ENCODE measurements around the gene PERP. TPM values are rescaled to one million over a fixed set of nuclear protein-coding genes. Genes with fewer than 3 reads are reported as not detected.

The PERP gene
- total and polyA plus RNA-seq, 2 donors (not counting 1 experiment from before 2014, with no cell fraction given), result 39.3 to 85.4 TPM

DNA sequence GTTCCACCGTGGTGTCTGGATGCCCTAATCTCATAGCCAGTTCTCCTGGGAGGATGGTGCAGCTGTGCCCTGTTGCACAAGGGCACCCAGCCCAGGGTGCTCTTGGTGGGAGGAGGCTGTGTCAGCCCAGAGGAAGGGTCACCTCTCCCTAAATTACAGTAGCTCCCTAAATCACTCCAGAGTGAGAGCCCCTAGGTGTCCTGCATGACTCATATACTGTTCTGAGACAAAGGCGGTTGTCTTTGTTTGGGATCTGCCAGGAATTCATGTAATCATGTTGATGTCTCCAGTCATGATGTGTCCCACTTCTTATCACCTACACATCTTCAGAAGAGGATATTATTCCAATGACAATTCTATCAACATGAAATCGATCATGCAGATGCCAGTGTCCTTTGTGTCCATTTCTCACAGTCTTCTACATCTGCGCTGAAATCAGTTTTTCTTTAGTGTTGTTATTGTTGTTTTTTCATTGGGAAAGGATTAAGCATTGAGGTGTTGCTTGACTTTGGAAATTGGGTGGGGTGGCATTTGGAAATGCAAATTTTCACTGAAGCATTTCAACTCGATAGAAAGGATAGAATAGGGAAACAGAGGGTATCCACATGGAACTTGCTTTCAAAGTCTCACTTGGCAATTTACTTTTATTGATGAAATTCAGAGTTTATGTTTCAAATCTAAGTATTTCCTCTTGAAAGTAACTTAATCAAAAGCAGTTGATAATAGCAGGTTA is 19.5 kb downstream of the PERP start:
- no peak overlapping the region for H3K9ac ChIP-seq (ENCODE audit: insufficient read depth, low read length)
- no peak overlapping the region for H2AFZ ChIP-seq (ENCODE audit: low read length)
- peaks cover 8% of the 10 kb centered on the region for H3K4me1 ChIP-seq (ENCODE audit: control insufficient read depth, extremely low read depth, insufficient read depth, low read length)
- no peaks in the 10 kb centered on the region for H3K9me3 ChIP-seq (ENCODE audit: control insufficient read depth, insufficient read depth, low read depth, low read length)
- DNase-seq (ENCODE audit: low read depth in 2 of 2), result peak in 1 of 2 donors; percentile 37
- H3K27ac ChIP-seq (ENCODE audit: insufficient read depth, low read length), result no peak overlapping the region
- H4K20me1 ChIP-seq (ENCODE audit: control insufficient read depth, extremely low read depth, insufficient read depth, low read length), result no peaks in the 10 kb centered on the region
- H3K4me2 ChIP-seq (ENCODE audit: extremely low read depth, insufficient read depth, low read length), result no peak overlapping the region
- TF ChIP-seq, protein P1, sequence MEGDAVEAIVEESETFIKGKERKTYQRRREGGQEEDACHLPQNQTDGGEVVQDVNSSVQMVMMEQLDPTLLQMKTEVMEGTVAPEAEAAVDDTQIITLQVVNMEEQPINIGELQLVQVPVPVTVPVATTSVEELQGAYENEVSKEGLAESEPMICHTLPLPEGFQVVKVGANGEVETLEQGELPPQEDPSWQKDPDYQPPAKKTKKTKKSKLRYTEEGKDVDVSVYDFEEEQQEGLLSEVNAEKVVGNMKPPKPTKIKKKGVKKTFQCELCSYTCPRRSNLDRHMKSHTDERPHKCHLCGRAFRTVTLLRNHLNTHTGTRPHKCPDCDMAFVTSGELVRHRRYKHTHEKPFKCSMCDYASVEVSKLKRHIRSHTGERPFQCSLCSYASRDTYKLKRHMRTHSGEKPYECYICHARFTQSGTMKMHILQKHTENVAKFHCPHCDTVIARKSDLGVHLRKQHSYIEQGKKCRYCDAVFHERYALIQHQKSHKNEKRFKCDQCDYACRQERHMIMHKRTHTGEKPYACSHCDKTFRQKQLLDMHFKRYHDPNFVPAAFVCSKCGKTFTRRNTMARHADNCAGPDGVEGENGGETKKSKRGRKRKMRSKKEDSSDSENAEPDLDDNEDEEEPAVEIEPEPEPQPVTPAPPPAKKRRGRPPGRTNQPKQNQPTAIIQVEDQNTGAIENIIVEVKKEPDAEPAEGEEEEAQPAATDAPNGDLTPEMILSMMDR (conservative IDR thresholded peaks at IDR 0.05 in 1 of 2, IDR thresholded peaks at IDR 0.05 in 1 of 2; ENCODE audit: low read depth in 1 of 2, low read length in 2 of 2), result no peak
- TF ChIP-seq EZH2 (IDR thresholded peaks at IDR 0.05; ENCODE audit: low read length, missing control alignments), result no peak
- no peaks in the 10 kb centered on the region for H3K27me3 ChIP-seq (ENCODE audit: control insufficient read depth, insufficient read depth, low read length)
- H3K4me3 ChIP-seq (replicated peaks in 1 of 4; ENCODE audit: control extremely low read depth in 1 of 4, insufficient read depth in 1 of 4, low read depth in 3 of 4, low read length in 4 of 4), result no peak overlapping the region
- peaks cover 1% of the 10 kb centered on the region for H3K36me3 ChIP-seq (ENCODE audit: control insufficient read depth, insufficient read depth, low read length)
- no peaks in the 10 kb centered on the region for H3K79me2 ChIP-seq (ENCODE audit: control insufficient read depth, insufficient read depth, low read length)

DNA sequence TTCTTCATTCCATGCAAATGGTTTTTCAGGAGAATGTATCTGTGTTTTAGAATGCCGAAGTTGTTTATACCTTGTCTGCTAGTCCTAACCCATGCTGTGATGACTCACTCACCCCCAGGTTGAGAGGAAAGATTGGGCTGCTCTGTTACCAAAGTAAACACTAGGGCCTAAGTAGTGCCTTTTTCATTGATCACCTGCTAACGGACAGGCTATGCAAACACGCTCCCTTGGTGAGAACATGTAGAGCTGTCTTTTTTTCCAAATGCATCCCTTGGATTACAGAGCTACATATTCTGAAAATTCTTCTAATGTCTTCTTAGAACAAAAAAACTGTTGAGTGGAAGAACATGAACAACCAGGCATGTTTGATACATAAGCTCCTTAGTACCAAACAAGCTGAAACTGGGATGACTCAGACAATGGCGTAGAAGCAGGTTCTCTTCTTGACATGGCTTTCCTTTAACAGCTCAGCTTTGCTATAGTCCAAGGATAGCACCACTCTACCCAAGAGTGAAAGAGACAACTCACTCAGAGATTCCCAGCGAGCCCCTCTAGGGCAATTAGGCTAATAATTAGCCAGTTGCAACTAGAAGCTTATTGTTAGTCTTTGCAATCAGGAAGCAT is 20.5 kb downstream of the PERP start:
- Histone ChIP-seq H3K9me3 (ENCODE audit: control insufficient read depth, insufficient read depth, low read depth, low read length) (no peaks in the 10 kb centered on the region), H3K9ac (ENCODE audit: insufficient read depth, low read length) (no peak overlapping the region), H4K20me1 (ENCODE audit: control insufficient read depth, extremely low read depth, insufficient read depth, low read length) (no peaks in the 10 kb centered on the region), H2AFZ (ENCODE audit: low read length) (no peak overlapping the region), H3K27ac (ENCODE audit: insufficient read depth, low read length) (no peak overlapping the region), H3K4me1 (ENCODE audit: control insufficient read depth, extremely low read depth, insufficient read depth, low read length) (peaks cover 8% of the 10 kb centered on the region), H3K79me2 (ENCODE audit: control insufficient read depth, insufficient read depth, low read length) (no peaks in the 10 kb centered on the region), H3K4me2 (ENCODE audit: extremely low read depth, insufficient read depth, low read length) (no peak overlapping the region), H3K27me3 (ENCODE audit: control insufficient read depth, insufficient read depth, low read length) (no peaks in the 10 kb centered on the region), H3K4me3 (replicated peaks in 1 of 4; ENCODE audit: control extremely low read depth in 1 of 4, insufficient read depth in 1 of 4, low read depth in 3 of 4, low read length in 4 of 4) (no peak overlapping the region), H3K36me3 (ENCODE audit: control insufficient read depth, insufficient read depth, low read length) (no peaks in the 10 kb centered on the region)
- no peak for TF ChIP-seq EZH2 (IDR thresholded peaks at IDR 0.05; ENCODE audit: low read length, missing control alignments)
- TF ChIP-seq, protein P1 (conservative IDR thresholded peaks at IDR 0.05 in 1 of 2, IDR thresholded peaks at IDR 0.05 in 1 of 2; ENCODE audit: low read depth in 1 of 2, low read length in 2 of 2), result no peak
- peak; percentile 32 to 74 for DNase-seq (ENCODE audit: low read depth in 2 of 2)

DNA sequence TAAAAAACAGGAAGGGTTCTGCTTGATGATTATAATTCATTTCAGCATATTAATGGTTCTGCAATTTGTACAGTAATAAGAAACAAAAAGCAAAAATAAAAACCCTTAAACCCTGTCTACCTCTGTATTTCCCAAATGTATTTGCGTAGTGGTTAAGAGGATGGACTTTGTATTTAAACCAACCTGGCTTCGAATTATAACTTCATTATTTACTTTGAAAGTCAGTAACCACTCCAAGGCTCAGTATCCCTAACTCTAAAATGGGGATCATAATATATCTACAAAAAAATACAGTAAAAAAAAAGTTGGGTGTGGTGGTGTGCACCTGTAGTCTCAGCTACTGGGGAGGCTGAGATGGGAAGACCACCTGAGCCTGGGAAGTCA is 21.4 kb downstream of the PERP start:
- H3K9me3 ChIP-seq (ENCODE audit: control insufficient read depth, insufficient read depth, low read depth, low read length), result no peaks in the 10 kb centered on the region
- no peak overlapping the region for H3K4me3 ChIP-seq (replicated peaks in 1 of 4; ENCODE audit: control extremely low read depth in 1 of 4, insufficient read depth in 1 of 4, low read depth in 3 of 4, low read length in 4 of 4)
- no peaks in the 10 kb centered on the region for H4K20me1 ChIP-seq (ENCODE audit: control insufficient read depth, extremely low read depth, insufficient read depth, low read length)
- no peak overlapping the region for H2AFZ ChIP-seq (ENCODE audit: low read length)
- H3K36me3 ChIP-seq (ENCODE audit: control insufficient read depth, insufficient read depth, low read length), result no peaks in the 10 kb centered on the region
- no peak overlapping the region for H3K27ac ChIP-seq (ENCODE audit: insufficient read depth, low read length)
- no peak for TF ChIP-seq EZH2 (IDR thresholded peaks at IDR 0.05; ENCODE audit: low read length, missing control alignments)
- TF ChIP-seq, protein P1 (conservative IDR thresholded peaks at IDR 0.05 in 1 of 2, IDR thresholded peaks at IDR 0.05 in 1 of 2; ENCODE audit: low read depth in 1 of 2, low read length in 2 of 2), result no peak
- H3K9ac ChIP-seq (ENCODE audit: insufficient read depth, low read length), result no peak overlapping the region
- no peaks in the 10 kb centered on the region for H3K27me3 ChIP-seq (ENCODE audit: control insufficient read depth, insufficient read depth, low read length)
- peaks cover 8% of the 10 kb centered on the region for H3K4me1 ChIP-seq (ENCODE audit: control insufficient read depth, extremely low read depth, insufficient read depth, low read length)
- H3K4me2 ChIP-seq (ENCODE audit: extremely low read depth, insufficient read depth, low read length), result no peak overlapping the region
- H3K79me2 ChIP-seq (ENCODE audit: control insufficient read depth, insufficient read depth, low read length), result no peaks in the 10 kb centered on the region
- DNase-seq (ENCODE audit: low read depth in 2 of 2), result no peak
